Measurements from ENCODE around the gene PNPLA3. TPM values are rescaled to one million over a fixed set of nuclear protein-coding genes. Genes with fewer than 3 reads are reported as not detected.

PNPLA3 gene
- total RNA-seq, 1 donor from 2014 or later: 2.5 TPM

GRCh38 chr22:43890901-43891331 lies 32.7 kb upstream of the PNPLA3 start:
- peaks cover 57% of the 10 kb centered on the region for H3K27me3 Mint-ChIP-seq (ENCODE audit: low read depth)
- no peak overlapping the region for H3K27ac Mint-ChIP-seq (ENCODE audit: unreplicated experiment)
- no peak overlapping the region for H3K4me3 Mint-ChIP-seq (ENCODE audit: unreplicated experiment)
- no peak for TF ChIP-seq CTCF (IDR thresholded peaks at IDR 0.05)
- peak; percentile 83 for DNase-seq (ENCODE audit: low spot score)
- H3K4me1 Mint-ChIP-seq (ENCODE audit: low read depth): peaks cover 3% of the 10 kb centered on the region
- H3K36me3 Mint-ChIP-seq (ENCODE audit: low read depth): no peaks in the 10 kb centered on the region
- H3K9me3 Mint-ChIP-seq (ENCODE audit: low read depth): no peaks in the 10 kb centered on the region

- H3K4me3 Mint-ChIP-seq (ENCODE audit: unreplicated experiment): no peak within 1 kb of the TSS
- peak; percentile 87 for DNase-seq (ENCODE audit: low spot score)
Measured at GRCh38 chr22:43891360-43892182, 32.0 kb upstream of the PNPLA3 start, which contains the start of gene PNPLA5. PNPLA5 (minus strand) TSS chr22:43892013; CDS start chr22:43891880, 133 bp downstream.

GRCh38 chr22:43892183-43892894 lies 31.3 kb upstream of the PNPLA3 start:
- no peaks in the 10 kb centered on the region for H3K36me3 Mint-ChIP-seq (ENCODE audit: low read depth)
- H3K4me1 Mint-ChIP-seq (ENCODE audit: low read depth): peaks cover 3% of the 10 kb centered on the region
- no peak overlapping the region for H3K4me3 Mint-ChIP-seq (ENCODE audit: unreplicated experiment)
- no peak for TF ChIP-seq CTCF (IDR thresholded peaks at IDR 0.05)
- DNase-seq (ENCODE audit: low spot score): peak; percentile 56
- H3K27me3 Mint-ChIP-seq (ENCODE audit: low read depth): peaks cover 48% of the 10 kb centered on the region
- H3K9me3 Mint-ChIP-seq (ENCODE audit: low read depth): no peaks in the 10 kb centered on the region
- H3K27ac Mint-ChIP-seq (ENCODE audit: unreplicated experiment): no peak overlapping the region

More at GRCh38 chr22:43891360-43892182, 32.0 kb upstream of the PNPLA3 start, which contains the start of gene PNPLA5:
- Mint-ChIP-seq H3K27ac (ENCODE audit: unreplicated experiment) (no peak within 1 kb of the TSS), H3K36me3 (ENCODE audit: low read depth) (no peaks in the 10 kb centered on the region), H3K9me3 (ENCODE audit: low read depth) (no peaks in the 10 kb centered on the region), H3K27me3 (ENCODE audit: low read depth) (peaks cover 55% of the 10 kb centered on the region), H3K4me1 (ENCODE audit: low read depth) (peaks cover 3% of the 10 kb centered on the region)
- TF ChIP-seq CTCF (IDR thresholded peaks at IDR 0.05): no peak

GRCh38 chr22:43893266-43893665 lies 30.3 kb upstream of the PNPLA3 start:
- H3K4me1 Mint-ChIP-seq (ENCODE audit: low read depth): peaks cover 12% of the 10 kb centered on the region
- TF ChIP-seq CTCF (IDR thresholded peaks at IDR 0.05): no peak
- no peaks in the 10 kb centered on the region for H3K36me3 Mint-ChIP-seq (ENCODE audit: low read depth)
- peaks cover 44% of the 10 kb centered on the region for H3K27me3 Mint-ChIP-seq (ENCODE audit: low read depth)
- H3K4me3 Mint-ChIP-seq (ENCODE audit: unreplicated experiment): no peak overlapping the region
- peak; percentile 59 for DNase-seq (ENCODE audit: low spot score)
- H3K9me3 Mint-ChIP-seq (ENCODE audit: low read depth): no peaks in the 10 kb centered on the region
- no peak overlapping the region for H3K27ac Mint-ChIP-seq (ENCODE audit: unreplicated experiment)

GRCh38 chr22:43894122-43894521 lies 29.5 kb upstream of the PNPLA3 start:
- Mint-ChIP-seq H3K27me3 (ENCODE audit: low read depth) (peaks cover 38% of the 10 kb centered on the region), H3K27ac (ENCODE audit: unreplicated experiment) (no peak overlapping the region)

More at GRCh38 chr22:43894122-43894521, 29.5 kb upstream of the PNPLA3 start:
- H3K9me3 Mint-ChIP-seq (ENCODE audit: low read depth): no peaks in the 10 kb centered on the region
- H3K4me3 Mint-ChIP-seq (ENCODE audit: unreplicated experiment): no peak overlapping the region
- peaks cover 13% of the 10 kb centered on the region for H3K4me1 Mint-ChIP-seq (ENCODE audit: low read depth)
- no peak for TF ChIP-seq CTCF (IDR thresholded peaks at IDR 0.05)
- no peaks in the 10 kb centered on the region for H3K36me3 Mint-ChIP-seq (ENCODE audit: low read depth)
- DNase-seq (ENCODE audit: low spot score): peak; percentile 66

Measured in chondrocyte (in vitro differentiated cells).